PFSK-1 (cell line): ENCODE results near the gene GNB1L.

Experiments used
- POLR2AphosphoS5 ChIP-seq: IDR thresholded peaks from 2 replicates; pipeline ENCODE4 v1.6.1; 2012; ENCODE audit warnings: low read depth, mild to moderate bottlenecking, control low read depth, low read length, moderate library complexity
- SIN3A ChIP-seq: IDR thresholded peaks from 2 replicates; pipeline ENCODE4 v1.6.1; 2012; ENCODE audit warnings: mild to moderate bottlenecking, low read length, moderate library complexity, borderline replicate concordance; ENCODE audit not compliant: insufficient read depth

DNA sequence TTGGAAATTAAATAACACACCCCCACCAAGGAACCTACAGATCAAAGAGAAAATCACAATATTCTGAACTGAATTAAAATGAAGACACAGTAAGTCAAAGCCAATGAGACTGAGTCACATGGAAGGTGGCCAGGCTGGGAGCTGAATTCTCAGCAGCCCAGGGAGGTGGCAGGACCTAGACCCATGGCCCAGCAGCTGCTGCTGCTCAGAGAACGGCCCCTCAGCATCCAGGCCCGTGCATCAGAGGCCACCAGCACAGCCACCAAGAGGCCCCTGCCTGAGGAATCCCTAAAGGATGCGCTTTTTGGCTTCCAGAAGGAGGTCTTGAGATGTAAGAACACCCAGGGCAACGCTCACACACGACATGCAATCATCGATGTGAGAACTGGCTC lies 59.1 kb downstream of the GNB1L start:
- TF ChIP-seq SIN3A: no peak
- TF ChIP-seq POLR2AphosphoS5: no peak
